Transverse colon (tissue), 3 donors: ENCODE results near the gene CTDSP2.

Experiments used
- EP300 ChIP-seq: sonication (generic); formaldehyde crosslinking; IDR thresholded peaks from one replicate; pipeline ENCODE4 v1.6.1; 2017; ENCODE audit warnings: antibody characterized with exemption, low read depth
- TF ChIP-seq, protein P1 (sequence below), 5 experiments: fragments of 200-600 bp in 3 of 5; fragments of 450-650 bp in 2 of 5; sonication (generic) in 3 of 5; IDR thresholded peaks; 1 replicate in 2 of 5; 2 replicates in 3 of 5; pipeline ENCODE4 v1.5.1; 2016 to 2017; ENCODE audit warnings: antibody characterized with exemption in 5 of 5, inconsistent platforms in 3 of 5, mild to moderate bottlenecking in 2 of 5, moderate library complexity in 1 of 5

DNA sequence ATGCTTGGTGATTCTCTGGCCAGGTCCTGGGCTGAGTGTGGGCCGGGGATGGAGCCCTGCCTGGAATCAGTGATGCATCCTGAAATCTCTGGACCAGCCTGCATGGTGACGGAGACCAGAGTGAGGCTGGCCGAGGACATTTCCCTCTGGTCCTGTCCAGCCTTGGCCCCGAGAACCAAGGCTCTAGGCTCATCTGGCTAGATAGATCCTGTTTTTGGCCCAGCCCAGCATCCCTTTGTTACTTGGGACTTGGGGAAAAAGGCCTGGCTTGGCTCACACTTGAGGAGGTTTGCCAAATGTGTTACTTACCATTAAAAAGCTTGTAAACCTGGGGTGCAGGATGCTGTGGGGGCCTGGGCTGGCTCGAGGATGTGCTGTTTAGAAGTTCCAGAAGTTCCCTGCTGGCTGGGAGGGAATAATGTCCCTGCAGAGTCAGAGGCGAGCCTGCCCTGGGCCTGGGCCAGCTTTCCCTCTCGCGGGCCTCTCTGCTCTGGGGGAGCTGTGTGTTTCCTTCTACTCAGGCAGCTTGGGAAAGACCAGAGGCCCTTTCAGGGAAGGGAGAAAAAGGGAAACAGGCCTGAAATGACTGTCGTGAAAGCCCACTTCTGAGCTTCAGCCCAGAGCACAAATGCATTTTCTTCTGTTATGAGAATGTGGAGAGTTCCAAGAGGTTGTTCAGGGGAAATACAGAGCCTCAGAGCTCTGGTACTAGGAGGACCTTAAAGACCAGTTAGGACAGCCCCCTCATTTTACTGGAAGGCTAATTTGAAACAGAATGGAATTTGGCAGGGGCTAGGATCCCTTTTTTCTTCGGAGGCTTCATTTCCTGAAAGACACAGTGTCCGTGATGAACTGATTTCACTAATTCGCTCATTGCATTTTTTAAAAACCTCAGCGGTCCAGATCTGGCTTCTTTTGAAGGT is 47.2 kb upstream of the CTDSP2 start:
- TF ChIP-seq, protein P1, sequence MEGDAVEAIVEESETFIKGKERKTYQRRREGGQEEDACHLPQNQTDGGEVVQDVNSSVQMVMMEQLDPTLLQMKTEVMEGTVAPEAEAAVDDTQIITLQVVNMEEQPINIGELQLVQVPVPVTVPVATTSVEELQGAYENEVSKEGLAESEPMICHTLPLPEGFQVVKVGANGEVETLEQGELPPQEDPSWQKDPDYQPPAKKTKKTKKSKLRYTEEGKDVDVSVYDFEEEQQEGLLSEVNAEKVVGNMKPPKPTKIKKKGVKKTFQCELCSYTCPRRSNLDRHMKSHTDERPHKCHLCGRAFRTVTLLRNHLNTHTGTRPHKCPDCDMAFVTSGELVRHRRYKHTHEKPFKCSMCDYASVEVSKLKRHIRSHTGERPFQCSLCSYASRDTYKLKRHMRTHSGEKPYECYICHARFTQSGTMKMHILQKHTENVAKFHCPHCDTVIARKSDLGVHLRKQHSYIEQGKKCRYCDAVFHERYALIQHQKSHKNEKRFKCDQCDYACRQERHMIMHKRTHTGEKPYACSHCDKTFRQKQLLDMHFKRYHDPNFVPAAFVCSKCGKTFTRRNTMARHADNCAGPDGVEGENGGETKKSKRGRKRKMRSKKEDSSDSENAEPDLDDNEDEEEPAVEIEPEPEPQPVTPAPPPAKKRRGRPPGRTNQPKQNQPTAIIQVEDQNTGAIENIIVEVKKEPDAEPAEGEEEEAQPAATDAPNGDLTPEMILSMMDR (IDR thresholded peaks at IDR 0.05): peak in 2 of 5 experiments; percentile 12 to 48
- TF ChIP-seq EP300: no peak
